Measurements from ENCODE around the gene FMNL2.

FMNL2 gene

GRCh38 chr2:152339556-152340286, 4.7 kb downstream of the FMNL2 start:
- Histone ChIP-seq H3K9me3 (ENCODE audit: control insufficient read depth, insufficient read depth, low read length) (no peaks in the 10 kb centered on the region), H3K36me3 (ENCODE audit: control insufficient read depth, insufficient read depth, low read length) (peaks cover 10% of the 10 kb centered on the region; the same call in 1 of the 2 replicates), H3K4me1 (ENCODE audit: control insufficient read depth, insufficient read depth, low read length) (peaks cover 33% of the 10 kb centered on the region), H3K27ac (ENCODE audit: low read depth, low read length) (no peak overlapping the region), H3K4me3 (ENCODE audit: low read depth, low read length) (no peak overlapping the region), H3K27me3 (ENCODE audit: control insufficient read depth, insufficient read depth, low read length) (no peaks in the 10 kb centered on the region), H3K9ac (ENCODE audit: low read depth, low read length) (no peak overlapping the region)

- Histone ChIP-seq H3K9me3 (ENCODE audit: control insufficient read depth, insufficient read depth, low read length) (no peaks in the 10 kb centered on the region), H3K36me3 (ENCODE audit: control insufficient read depth, insufficient read depth, low read length) (peaks cover 10% of the 10 kb centered on the region; the same call in 1 of the 2 replicates), H3K4me3 (ENCODE audit: low read depth, low read length) (no peak overlapping the region), H3K27me3 (ENCODE audit: control insufficient read depth, insufficient read depth, low read length) (no peaks in the 10 kb centered on the region), H3K4me1 (ENCODE audit: control insufficient read depth, insufficient read depth, low read length) (peaks cover 28% of the 10 kb centered on the region), H3K9ac (ENCODE audit: low read depth, low read length) (no peak overlapping the region), H3K27ac (ENCODE audit: low read depth, low read length) (no peak overlapping the region)
These were observed 7.5 kb downstream of the FMNL2 start for GRCh38 chr2:152342259-152343046.

GRCh38 chr2:152343426-152343825, 8.5 kb downstream of the FMNL2 start:
- Histone ChIP-seq H3K9me3 (ENCODE audit: control insufficient read depth, insufficient read depth, low read length) (no peaks in the 10 kb centered on the region), H3K4me3 (ENCODE audit: low read depth, low read length) (no peak overlapping the region), H3K9ac (ENCODE audit: low read depth, low read length) (no peak overlapping the region), H3K27me3 (ENCODE audit: control insufficient read depth, insufficient read depth, low read length) (no peaks in the 10 kb centered on the region), H3K27ac (ENCODE audit: low read depth, low read length) (no peak overlapping the region), H3K36me3 (ENCODE audit: control insufficient read depth, insufficient read depth, low read length) (peaks cover 10% of the 10 kb centered on the region; the same call in 1 of the 2 replicates), H3K4me1 (ENCODE audit: control insufficient read depth, insufficient read depth, low read length) (peaks cover 18% of the 10 kb centered on the region)

DNA sequence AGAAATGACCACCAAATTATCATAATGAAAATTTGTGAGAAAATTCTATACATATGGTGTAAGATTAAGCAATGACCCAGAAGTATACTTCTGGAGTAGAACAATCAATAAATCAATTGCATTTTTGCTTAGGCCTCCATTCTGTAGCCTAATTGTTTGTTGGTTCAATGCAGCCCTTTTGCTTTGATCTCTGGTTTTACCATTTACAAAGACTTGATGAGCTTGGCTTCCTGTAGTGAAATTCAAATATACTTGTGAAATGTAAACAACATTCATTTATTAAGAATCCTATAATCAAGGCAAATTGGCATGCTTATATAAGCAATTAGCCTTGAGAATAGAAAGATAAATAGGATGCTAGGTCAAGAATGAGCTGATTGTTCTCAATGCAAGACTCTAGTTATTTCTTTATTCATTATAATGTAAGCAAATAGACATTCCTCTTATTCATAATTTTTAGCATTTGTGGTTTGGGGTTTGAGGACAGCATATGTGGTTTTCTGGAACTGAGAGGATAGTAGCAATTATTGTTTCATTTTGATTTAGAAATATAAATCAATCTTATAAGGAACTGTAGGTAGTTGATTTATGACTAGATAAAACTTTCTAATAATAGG, 9.7 kb downstream of the FMNL2 start:
- Histone ChIP-seq H3K4me1 (ENCODE audit: control insufficient read depth, insufficient read depth, low read length) (peaks cover 10% of the 10 kb centered on the region), H3K36me3 (ENCODE audit: control insufficient read depth, insufficient read depth, low read length) (peaks cover 10% of the 10 kb centered on the region; the same call in 1 of the 2 replicates)

DNA sequence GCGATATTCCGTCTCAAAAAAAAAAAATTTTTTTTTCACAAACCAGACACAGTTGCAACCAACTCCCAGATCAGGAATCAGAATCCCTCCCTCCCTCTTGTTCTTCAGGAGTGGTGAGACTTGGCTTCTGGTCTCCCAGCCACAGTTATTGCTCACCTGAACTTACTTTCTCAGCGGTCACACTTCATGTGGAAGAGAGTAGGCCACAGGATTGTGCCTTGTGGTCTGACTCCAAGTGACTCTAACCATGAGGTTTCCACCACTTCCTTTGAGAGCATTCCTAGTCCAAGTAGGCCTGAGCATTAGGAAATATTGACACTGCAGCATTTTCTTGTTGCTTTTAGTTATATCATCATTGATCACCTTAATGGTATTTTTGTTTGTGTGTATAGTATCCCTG, 12.1 kb downstream of the FMNL2 start:
- peaks cover 10% of the 10 kb centered on the region for H3K4me1 ChIP-seq (ENCODE audit: control insufficient read depth, insufficient read depth, low read length)
- no peaks in the 10 kb centered on the region for H3K9me3 ChIP-seq (ENCODE audit: control insufficient read depth, insufficient read depth, low read length)
- no peaks in the 10 kb centered on the region for H3K27me3 ChIP-seq (ENCODE audit: control insufficient read depth, insufficient read depth, low read length)
- H3K4me3 ChIP-seq (ENCODE audit: low read depth, low read length) = no peak overlapping the region
- no peak overlapping the region for H3K27ac ChIP-seq (ENCODE audit: low read depth, low read length)
- H3K9ac ChIP-seq (ENCODE audit: low read depth, low read length) = no peak overlapping the region
- H3K36me3 ChIP-seq (ENCODE audit: control insufficient read depth, insufficient read depth, low read length) = peaks cover 10% of the 10 kb centered on the region; the same call in 1 of the 2 replicates

More for the DNA sequence above, 9.7 kb downstream of the FMNL2 start:
- Histone ChIP-seq H3K27me3 (ENCODE audit: control insufficient read depth, insufficient read depth, low read length) (no peaks in the 10 kb centered on the region), H3K4me3 (ENCODE audit: low read depth, low read length) (no peak overlapping the region), H3K9me3 (ENCODE audit: control insufficient read depth, insufficient read depth, low read length) (no peaks in the 10 kb centered on the region), H3K27ac (ENCODE audit: low read depth, low read length) (no peak overlapping the region), H3K9ac (ENCODE audit: low read depth, low read length) (no peak overlapping the region)

DNA sequence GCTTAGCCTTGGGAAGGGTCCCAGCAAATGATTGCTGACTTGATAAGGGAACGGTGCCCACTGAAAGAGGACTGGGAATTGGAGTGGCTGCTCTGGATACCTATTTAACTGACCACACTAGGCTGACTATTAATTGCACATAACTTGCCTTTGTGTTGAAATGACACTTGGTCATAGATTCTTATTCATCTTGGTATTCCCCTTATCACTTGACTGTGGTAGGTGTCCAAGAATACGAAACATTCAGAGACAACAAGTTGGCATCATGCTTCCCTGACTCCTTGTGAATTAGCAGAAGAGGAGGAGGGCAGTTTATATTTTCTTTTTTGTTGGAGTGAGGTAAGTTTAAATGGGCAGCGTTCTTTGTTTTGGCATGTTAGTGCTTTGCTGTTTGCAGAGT, 13.4 kb downstream of the FMNL2 start:
- Histone ChIP-seq H3K9ac (ENCODE audit: low read depth, low read length) (no peak overlapping the region), H3K27ac (ENCODE audit: low read depth, low read length) (no peak overlapping the region), H3K4me1 (ENCODE audit: control insufficient read depth, insufficient read depth, low read length) (peaks cover 10% of the 10 kb centered on the region), H3K4me3 (ENCODE audit: low read depth, low read length) (no peak overlapping the region), H3K36me3 (ENCODE audit: control insufficient read depth, insufficient read depth, low read length) (peaks cover 5% of the 10 kb centered on the region; the same call in 1 of the 2 replicates), H3K9me3 (ENCODE audit: control insufficient read depth, insufficient read depth, low read length) (no peaks in the 10 kb centered on the region), H3K27me3 (ENCODE audit: control insufficient read depth, insufficient read depth, low read length) (no peaks in the 10 kb centered on the region)

GRCh38 chr2:152349416-152349815, 14.4 kb downstream of the FMNL2 start:
- no peaks in the 10 kb centered on the region for H3K27me3 ChIP-seq (ENCODE audit: control insufficient read depth, insufficient read depth, low read length)
- no peak overlapping the region for H3K27ac ChIP-seq (ENCODE audit: low read depth, low read length)
- H3K36me3 ChIP-seq (ENCODE audit: control insufficient read depth, insufficient read depth, low read length) = 0 out of 2 replicates have a peak, but pooled peaks cover 4% of the 10 kb centered on the region
- H3K9me3 ChIP-seq (ENCODE audit: control insufficient read depth, insufficient read depth, low read length) = no peaks in the 10 kb centered on the region
- no peak overlapping the region for H3K4me3 ChIP-seq (ENCODE audit: low read depth, low read length)
- H3K9ac ChIP-seq (ENCODE audit: low read depth, low read length) = no peak overlapping the region
- H3K4me1 ChIP-seq (ENCODE audit: control insufficient read depth, insufficient read depth, low read length) = peaks cover 5% of the 10 kb centered on the region

DNA sequence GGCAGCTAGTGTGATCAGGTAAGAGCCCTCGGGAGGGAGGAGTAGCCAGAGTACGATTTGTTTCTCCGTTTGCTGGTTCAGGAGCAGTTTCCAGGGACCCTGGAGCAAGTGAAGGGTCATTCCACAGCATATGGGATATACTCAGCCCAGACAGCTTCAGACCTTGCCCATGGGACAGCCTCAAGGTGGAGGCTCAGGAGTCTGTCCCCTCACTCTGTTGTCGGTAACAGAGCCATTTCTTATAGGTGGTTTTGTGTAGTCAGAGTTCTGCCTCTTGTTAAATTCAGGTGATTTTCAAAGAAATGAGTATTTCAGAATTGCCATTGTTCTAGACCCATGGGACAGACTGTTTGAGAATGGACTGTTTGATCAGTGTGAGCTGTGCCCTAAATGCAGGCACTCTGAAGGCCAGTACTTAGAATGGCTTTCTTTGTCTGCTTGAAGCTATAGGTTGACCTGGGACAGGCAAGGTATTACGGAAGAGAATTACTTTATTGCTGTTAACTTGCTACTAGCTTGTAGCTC, 15.2 kb downstream of the FMNL2 start:
- H3K9me3 ChIP-seq (ENCODE audit: control insufficient read depth, insufficient read depth, low read length) = no peaks in the 10 kb centered on the region
- H3K4me3 ChIP-seq (ENCODE audit: low read depth, low read length) = no peak overlapping the region
- no peak overlapping the region for H3K9ac ChIP-seq (ENCODE audit: low read depth, low read length)
- no peak overlapping the region for H3K27ac ChIP-seq (ENCODE audit: low read depth, low read length)
- H3K4me1 ChIP-seq (ENCODE audit: control insufficient read depth, insufficient read depth, low read length) = no peaks in the 10 kb centered on the region; the same call in 1 of the 2 replicates
- H3K27me3 ChIP-seq (ENCODE audit: control insufficient read depth, insufficient read depth, low read length) = no peaks in the 10 kb centered on the region
- 0 out of 2 replicates have a peak, but pooled peaks cover 4% of the 10 kb centered on the region for H3K36me3 ChIP-seq (ENCODE audit: control insufficient read depth, insufficient read depth, low read length)

DNA sequence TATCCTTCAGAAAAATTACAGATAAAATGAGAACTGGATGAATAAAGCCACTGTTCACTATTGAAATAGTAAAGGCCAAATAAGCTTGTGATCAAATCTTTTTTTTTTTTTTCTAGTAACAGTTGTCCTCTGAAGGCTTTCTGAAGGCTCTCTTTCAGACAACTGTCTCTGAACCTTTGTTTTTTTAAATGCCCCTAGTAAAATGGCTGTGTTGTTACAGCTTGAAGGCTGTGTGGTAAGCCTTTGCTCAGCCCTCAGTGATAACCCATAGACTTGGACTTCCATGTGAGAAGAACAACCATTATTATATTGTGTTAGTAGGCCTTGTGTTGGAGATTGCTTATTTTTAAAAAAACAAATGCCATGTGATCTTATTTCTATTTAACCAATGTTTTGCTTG, 17.6 kb downstream of the FMNL2 start:
- Histone ChIP-seq H3K9me3 (ENCODE audit: control insufficient read depth, insufficient read depth, low read length) (no peaks in the 10 kb centered on the region), H3K9ac (ENCODE audit: low read depth, low read length) (no peak overlapping the region), H3K4me3 (ENCODE audit: low read depth, low read length) (no peak overlapping the region), H3K36me3 (ENCODE audit: control insufficient read depth, insufficient read depth, low read length) (0 out of 2 replicates have a peak, but pooled peaks cover 4% of the 10 kb centered on the region), H3K27me3 (ENCODE audit: control insufficient read depth, insufficient read depth, low read length) (no peaks in the 10 kb centered on the region), H3K27ac (ENCODE audit: low read depth, low read length) (no peak overlapping the region), H3K4me1 (ENCODE audit: control insufficient read depth, insufficient read depth, low read length) (no peaks in the 10 kb centered on the region; the same call in 1 of the 2 replicates)

GRCh38 chr2:152353364-152353763, 18.4 kb downstream of the FMNL2 start:
- H3K27me3 ChIP-seq (ENCODE audit: control insufficient read depth, insufficient read depth, low read length) = no peaks in the 10 kb centered on the region
- H3K27ac ChIP-seq (ENCODE audit: low read depth, low read length) = no peak overlapping the region
- no peak overlapping the region for H3K4me3 ChIP-seq (ENCODE audit: low read depth, low read length)
- H3K9ac ChIP-seq (ENCODE audit: low read depth, low read length) = no peak overlapping the region
- 0 out of 2 replicates have a peak, but pooled peaks cover 4% of the 10 kb centered on the region for H3K36me3 ChIP-seq (ENCODE audit: control insufficient read depth, insufficient read depth, low read length)
- no peaks in the 10 kb centered on the region; the same call in 1 of the 2 replicates for H3K4me1 ChIP-seq (ENCODE audit: control insufficient read depth, insufficient read depth, low read length)
- H3K9me3 ChIP-seq (ENCODE audit: control insufficient read depth, insufficient read depth, low read length) = no peaks in the 10 kb centered on the region
